Ovary (tissue), 3 donors: ENCODE data around the gene CRB2.

Source experiments
- CTCF ChIP-seq, 3 donors: fragments of 450-650 bp in 2 of 3; fragments of 200-600 bp in 1 of 3; IDR thresholded peaks; one replicate each; pipeline versions ENCODE4 v1.5.1 to v1.8.0; 2016 to 2022; ENCODE audit warnings: antibody characterized with exemption in 3 of 3, mild to moderate bottlenecking in 1 of 3
- EP300 ChIP-seq: sonication (generic); formaldehyde crosslinking; IDR thresholded peaks from one replicate; pipeline ENCODE4 v1.6.1; 2017; ENCODE audit warnings: antibody characterized with exemption
- POLR2A ChIP-seq: fragments of 450-650 bp; IDR thresholded peaks from one replicate; pipeline ENCODE4 v1.6.1; 2017; ENCODE audit warnings: antibody characterized with exemption, mild to moderate bottlenecking, moderate library complexity
- donor health status: DM: no; HTN: no; CAD: no.

- no peak for TF ChIP-seq CTCF (IDR thresholded peaks at IDR 0.05)
- no peak for TF ChIP-seq POLR2A
- no peak for TF ChIP-seq EP300
These were observed 15.2 kb downstream of the CRB2 start for GRCh38 chr9:123371228-123371584.
